ENCODE results near the gene CDH4. TPM values are rescaled to one million over a fixed set of nuclear protein-coding genes. Genes with fewer than 3 reads are reported as not detected.

The CDH4 gene
- total RNA-seq, 2 donors from 2014 or later: 0.29 to 0.45 TPM

DNA sequence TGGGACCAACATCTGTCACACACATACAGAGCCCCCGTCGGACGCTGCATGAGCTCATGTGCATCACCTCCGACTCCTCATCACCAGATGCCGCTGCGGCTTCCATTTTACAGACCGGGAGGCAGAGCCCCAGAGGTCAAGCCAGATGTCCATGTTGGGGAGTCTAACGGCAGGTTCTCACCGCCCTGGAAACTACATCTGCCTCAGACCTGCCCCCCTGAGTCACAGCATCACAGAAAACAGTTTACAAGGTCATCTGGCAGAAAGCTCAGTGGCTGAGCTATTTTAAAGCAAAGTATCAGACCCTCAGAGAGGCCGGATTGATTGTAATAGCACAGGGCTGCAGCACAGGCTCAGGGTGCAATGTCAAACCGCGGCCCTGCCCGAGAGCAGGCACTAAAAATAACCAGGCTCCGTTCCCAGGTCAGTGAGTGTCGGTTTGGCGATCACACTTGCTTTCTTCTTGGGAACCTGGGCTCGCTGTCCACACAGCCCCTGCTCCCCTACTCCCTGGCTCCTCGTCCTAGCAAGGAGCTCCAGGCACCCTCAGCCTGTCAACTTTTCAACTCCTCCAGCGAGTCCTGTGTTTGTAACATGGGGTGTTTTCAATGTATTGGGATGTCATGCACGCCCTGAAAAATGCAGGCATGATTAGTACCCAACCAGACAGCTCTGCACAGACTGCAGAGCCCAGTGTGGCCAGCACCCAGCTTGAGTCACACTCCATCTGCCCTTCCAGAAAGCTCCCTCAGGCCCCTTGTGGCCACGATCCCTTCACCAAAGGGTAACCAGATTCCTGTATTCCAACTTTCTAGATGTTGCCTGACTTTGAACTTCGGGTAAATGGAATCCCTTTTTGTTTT lies 264.5 kb downstream of the CDH4 start:
- no peak overlapping the region for H3K27ac Mint-ChIP-seq
- no peaks in the 10 kb centered on the region for H3K9me3 Mint-ChIP-seq
- no peaks in the 10 kb centered on the region for H3K36me3 Mint-ChIP-seq (ENCODE audit: low read depth)
- H3K4me3 Mint-ChIP-seq: no peak overlapping the region
- peaks cover 4% of the 10 kb centered on the region for H3K27me3 Mint-ChIP-seq
- no peaks in the 10 kb centered on the region for H3K4me1 Mint-ChIP-seq
- no peak for ATAC-seq (replicated peaks)

DNA sequence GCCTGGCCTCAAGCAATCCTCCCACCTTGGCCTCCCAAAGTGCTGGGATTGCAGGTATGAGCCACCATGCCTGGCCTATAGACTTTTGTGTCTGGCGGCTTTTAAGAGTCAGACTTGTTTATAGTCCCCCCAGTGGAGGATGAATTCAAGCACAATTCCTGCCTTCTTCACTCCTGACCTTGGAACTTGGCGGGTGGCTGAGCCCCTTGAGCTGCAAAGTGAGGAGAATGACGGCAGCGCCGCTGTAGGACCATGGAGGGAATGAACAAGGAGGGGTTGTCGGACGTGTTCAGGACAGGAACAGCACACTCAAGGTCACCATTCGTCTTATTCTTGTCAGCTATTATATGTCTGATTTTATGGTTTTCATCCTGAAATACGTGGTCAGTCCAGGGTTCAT lies 265.4 kb downstream of the CDH4 start:
- Mint-ChIP-seq H3K27me3 (peaks cover 4% of the 10 kb centered on the region), H3K36me3 (ENCODE audit: low read depth) (no peaks in the 10 kb centered on the region), H3K4me3 (no peak overlapping the region), H3K4me1 (no peaks in the 10 kb centered on the region), H3K9me3 (no peaks in the 10 kb centered on the region), H3K27ac (no peak overlapping the region)
- no peak for ATAC-seq (replicated peaks)

DNA sequence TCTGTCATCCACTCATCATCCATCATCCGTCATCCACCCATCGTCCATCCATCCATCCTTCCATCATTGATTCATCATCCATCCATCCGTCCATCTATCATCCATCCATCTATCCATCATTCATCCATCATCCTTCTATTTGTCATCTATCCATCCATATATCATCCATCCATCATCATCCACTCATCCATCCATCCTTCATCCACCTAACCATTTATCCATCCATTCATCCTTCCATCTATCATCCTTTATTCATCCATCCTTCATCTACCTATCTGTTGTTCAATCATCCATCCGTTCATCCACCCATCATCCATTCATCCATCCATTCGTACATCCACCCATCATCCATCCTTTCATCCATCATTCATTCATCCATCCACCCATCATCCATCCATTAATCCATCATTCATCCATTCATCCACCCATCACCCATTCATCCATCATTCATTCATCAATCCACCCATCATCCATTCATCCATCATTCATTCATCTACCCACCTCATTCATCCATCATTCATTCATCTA lies 266.4 kb downstream of the CDH4 start:
- Mint-ChIP-seq H3K27ac (no peak overlapping the region), H3K36me3 (ENCODE audit: low read depth) (no peaks in the 10 kb centered on the region), H3K4me1 (no peaks in the 10 kb centered on the region), H3K4me3 (no peak overlapping the region), H3K9me3 (no peaks in the 10 kb centered on the region), H3K27me3 (peaks cover 4% of the 10 kb centered on the region)
- ATAC-seq (replicated peaks): no peak

DNA sequence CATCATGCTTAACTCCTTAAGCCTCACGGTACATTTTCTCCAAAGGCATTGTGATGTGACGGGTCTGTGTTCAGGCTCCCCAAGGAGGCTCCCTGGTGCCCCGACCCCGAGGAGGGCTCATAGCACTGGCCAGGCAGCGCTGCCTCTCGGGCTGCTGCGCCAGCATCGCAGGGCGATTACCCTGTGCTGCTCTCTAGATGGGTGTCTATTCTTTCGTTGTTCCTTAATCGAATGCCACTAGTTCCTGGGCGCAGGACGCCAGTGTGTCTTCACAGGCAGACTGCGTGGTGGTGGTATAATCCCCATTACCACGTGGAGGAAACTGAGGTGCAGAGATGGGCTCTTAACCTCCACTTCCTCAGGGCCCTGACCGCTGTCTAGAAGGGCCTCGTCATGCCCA lies 267.4 kb downstream of the CDH4 start:
- ATAC-seq (replicated peaks): no peak
- Mint-ChIP-seq H3K4me3 (no peak overlapping the region), H3K36me3 (ENCODE audit: low read depth) (no peaks in the 10 kb centered on the region), H3K4me1 (no peaks in the 10 kb centered on the region), H3K27me3 (peaks cover 4% of the 10 kb centered on the region), H3K9me3 (no peaks in the 10 kb centered on the region), H3K27ac (no peak overlapping the region)

DNA sequence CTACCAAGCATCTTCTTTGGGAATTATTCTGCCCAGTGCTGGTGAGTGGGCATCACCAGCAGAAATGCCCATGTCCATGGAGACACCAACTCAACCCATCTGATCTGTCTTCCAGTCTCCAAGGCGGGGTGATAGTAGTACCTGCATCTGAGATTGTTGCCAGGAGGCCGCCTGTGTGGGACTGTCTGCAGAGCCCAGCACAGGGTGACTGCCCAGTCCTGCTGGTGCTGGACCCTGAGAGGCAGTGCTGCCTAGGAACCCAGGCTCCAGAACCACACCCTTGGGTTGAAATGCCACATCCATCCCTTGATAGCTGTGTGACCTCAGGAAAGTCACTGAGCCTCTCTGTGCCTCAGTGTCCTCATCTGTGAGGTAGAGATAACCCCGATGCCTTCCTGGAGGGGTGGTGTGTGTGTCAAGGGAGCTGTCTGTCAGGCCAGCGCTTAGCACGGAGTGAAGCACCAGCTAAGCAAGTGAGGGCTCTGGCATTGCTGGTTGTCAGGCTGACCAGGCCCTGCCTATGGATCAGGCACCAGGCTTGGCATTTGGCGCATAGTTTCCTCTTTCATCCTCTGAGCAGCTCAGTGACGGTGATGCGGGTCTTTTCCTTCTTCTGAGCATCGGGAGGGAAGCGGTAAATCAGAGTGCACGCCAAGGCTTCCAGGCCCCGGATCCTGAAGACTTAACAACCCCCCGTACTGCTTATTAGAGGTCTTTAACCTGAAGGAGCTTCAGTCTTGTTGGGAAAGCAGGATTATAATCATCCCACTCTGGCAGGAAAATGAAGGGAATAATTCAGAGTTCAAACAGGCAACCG lies 268.2 kb downstream of the CDH4 start:
- no peak overlapping the region for H3K4me3 Mint-ChIP-seq
- no peak overlapping the region for H3K27ac Mint-ChIP-seq
- peaks cover 6% of the 10 kb centered on the region for H3K27me3 Mint-ChIP-seq
- no peaks in the 10 kb centered on the region for H3K9me3 Mint-ChIP-seq
- ATAC-seq (replicated peaks): no peak
- H3K36me3 Mint-ChIP-seq (ENCODE audit: low read depth): no peaks in the 10 kb centered on the region
- no peaks in the 10 kb centered on the region for H3K4me1 Mint-ChIP-seq

DNA sequence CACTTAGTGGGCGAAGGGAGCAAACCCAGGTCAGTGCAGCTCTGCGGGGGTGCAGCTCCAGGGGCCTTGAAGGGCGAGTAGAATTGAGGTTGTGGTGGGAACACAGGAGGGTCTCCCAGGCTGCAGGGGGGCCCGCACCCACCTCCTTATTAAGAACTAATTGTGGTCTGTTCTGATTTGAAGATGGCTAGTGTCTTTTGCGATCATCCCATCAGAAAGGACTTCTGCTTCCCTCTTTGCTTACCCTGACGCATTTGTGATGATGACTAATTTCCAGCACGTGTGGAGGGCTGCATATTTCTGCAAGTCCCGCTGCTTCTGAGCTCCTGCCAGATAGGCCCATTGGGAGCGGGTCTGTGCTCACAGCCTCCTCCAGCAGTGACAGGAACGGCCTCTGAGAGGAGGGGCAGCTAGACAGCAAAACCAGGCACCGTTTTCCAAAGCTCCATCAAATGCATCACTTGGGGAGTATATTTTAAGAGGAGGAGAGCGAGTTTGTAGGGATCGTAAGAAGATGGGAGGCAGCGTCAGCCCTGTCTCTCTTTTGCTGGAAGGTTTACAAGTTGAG lies 268.9 kb downstream of the CDH4 start:
- Mint-ChIP-seq H3K27ac (no peak overlapping the region), H3K27me3 (peaks cover 6% of the 10 kb centered on the region), H3K9me3 (no peaks in the 10 kb centered on the region), H3K4me3 (no peak overlapping the region), H3K4me1 (no peaks in the 10 kb centered on the region), H3K36me3 (ENCODE audit: low read depth) (no peaks in the 10 kb centered on the region)
- ATAC-seq (replicated peaks): no peak

DNA sequence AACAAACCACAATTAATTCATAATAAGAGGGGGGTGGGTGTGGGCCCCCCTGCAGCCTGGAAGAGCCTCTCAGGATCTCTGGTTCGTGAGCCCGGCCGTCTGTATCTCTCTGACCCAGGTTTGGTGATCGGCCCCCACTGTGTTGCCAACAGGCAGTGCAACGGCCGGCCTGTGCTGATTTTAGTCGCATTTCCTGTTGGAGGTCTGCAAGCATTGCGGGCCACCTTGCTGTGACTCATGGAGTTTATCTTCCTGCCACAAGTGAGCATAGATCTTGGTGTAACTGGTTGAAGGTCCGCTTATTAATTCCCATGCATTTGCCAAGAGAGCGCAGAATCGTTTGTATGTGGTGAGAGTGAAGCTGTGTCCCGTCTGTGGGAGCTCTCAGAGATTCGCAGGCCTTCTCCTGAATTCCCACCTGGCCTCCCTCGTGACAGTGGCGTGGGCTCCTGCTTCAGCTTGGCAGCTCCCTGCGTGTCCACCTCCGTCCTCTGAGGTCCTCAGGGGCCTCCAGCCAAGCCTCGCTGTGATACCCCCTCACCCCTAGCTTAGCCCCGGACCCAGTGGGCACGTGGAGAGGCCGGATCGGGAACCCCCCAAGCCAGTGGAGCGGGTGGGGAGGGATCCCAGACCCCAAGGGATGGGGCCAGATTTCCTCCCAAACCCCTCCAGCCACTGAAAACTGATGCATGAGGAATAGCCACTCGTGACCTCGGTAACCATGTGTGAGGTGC lies 269.8 kb downstream of the CDH4 start:
- no peak overlapping the region for H3K27ac Mint-ChIP-seq
- no peak for ATAC-seq (replicated peaks)
- H3K27me3 Mint-ChIP-seq: peaks cover 3% of the 10 kb centered on the region
- no peaks in the 10 kb centered on the region for H3K4me1 Mint-ChIP-seq
- H3K36me3 Mint-ChIP-seq (ENCODE audit: low read depth): no peaks in the 10 kb centered on the region
- H3K4me3 Mint-ChIP-seq: no peak overlapping the region
- no peaks in the 10 kb centered on the region for H3K9me3 Mint-ChIP-seq

DNA sequence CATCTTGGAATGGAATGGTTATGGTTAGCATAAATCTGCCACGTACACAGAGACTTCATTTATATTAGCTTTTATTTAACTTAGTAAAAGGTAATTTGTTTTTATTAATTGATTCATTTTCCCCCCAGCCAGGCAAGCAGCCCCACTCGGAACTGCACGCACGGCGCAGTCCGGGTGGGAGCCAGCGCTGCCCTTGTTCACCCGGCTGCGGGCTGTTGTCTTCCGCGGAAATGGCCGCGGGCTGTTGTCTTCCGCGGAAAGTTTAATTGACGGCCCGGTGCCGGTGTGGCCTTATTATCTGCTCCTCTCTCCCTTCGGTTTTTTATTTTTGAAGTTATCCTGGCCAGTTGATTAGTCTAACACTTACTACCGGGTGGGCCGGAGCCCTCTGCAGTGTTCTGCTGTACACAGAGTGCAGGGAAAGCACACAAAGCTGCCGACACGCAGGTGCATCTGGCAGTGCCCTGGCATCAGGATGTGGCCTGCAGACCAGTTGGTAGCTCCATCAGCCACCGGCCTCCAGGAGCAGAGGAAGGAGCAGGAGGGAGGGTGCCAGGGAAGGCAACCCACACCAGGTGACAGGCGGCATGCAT lies 270.5 kb downstream of the CDH4 start:
- H3K27ac Mint-ChIP-seq: no peak overlapping the region

DNA sequence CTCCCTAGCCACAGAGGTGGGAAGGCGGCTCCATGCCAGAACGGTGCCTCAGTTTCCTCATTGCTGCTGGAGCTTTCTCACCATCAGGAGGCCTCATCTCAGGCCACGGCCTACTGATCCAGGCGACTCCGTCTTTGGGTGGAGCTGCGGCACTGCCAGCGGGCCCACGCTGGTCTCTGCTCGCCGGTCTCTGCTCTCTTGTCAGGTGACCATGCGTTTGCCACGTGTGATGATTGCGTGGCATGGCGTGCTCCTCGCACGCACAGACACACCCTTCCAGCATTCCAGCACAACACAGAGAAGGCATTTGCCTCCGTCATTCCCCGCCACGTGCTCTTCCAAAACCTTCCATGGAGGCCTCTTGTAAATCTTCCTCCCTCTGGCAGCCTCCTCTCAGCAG lies 271.1 kb downstream of the CDH4 start:
- H3K36me3 Mint-ChIP-seq (ENCODE audit: low read depth): no peaks in the 10 kb centered on the region
- no peaks in the 10 kb centered on the region for H3K4me1 Mint-ChIP-seq
- no peak overlapping the region for H3K4me3 Mint-ChIP-seq
- no peak overlapping the region for H3K27ac Mint-ChIP-seq
- peaks cover 3% of the 10 kb centered on the region for H3K27me3 Mint-ChIP-seq
- no peak for ATAC-seq (replicated peaks)
- H3K9me3 Mint-ChIP-seq: no peaks in the 10 kb centered on the region

More for the DNA sequence above, 270.5 kb downstream of the CDH4 start:
- H3K27me3 Mint-ChIP-seq: peaks cover 3% of the 10 kb centered on the region
- no peak overlapping the region for H3K4me3 Mint-ChIP-seq
- no peaks in the 10 kb centered on the region for H3K36me3 Mint-ChIP-seq (ENCODE audit: low read depth)
- no peak for ATAC-seq (replicated peaks)
- H3K9me3 Mint-ChIP-seq: no peaks in the 10 kb centered on the region
- H3K4me1 Mint-ChIP-seq: no peaks in the 10 kb centered on the region

DNA sequence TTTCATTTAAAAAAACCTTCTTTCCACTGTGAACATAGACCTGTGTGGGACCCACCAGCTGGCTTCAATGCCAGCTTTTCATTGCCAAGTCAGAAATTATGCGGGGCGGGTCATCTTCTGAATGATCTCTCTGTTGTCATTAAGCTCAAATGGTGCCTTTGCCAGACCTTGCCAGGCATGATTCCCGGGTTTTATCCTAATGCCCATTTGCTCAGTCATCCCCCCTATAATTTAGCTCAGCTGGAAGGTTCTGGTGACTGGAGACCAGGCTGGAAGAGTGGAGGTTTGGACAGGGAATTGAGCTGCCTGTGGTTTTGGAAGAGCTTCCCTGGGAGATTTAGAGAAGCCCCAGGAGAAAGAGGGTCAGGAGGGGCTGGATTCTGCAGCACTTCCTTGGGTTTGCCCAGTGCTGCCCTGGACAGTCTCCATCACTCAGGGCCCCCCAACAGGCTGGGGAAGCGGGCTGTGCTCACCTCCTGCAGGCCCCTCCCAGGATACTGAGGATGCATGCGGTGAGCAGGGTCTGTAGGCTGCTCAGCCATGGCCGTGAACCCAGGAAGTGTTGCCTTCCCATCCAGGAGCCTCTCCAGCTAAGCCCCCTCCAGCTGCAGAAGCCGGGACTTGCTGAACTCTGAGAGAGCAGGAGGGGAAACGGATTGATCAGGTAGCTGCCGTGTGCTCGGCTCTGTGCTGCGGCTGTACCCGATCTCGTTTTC lies 273.0 kb downstream of the CDH4 start:
- Mint-ChIP-seq H3K4me1 (no peaks in the 10 kb centered on the region), H3K9me3 (no peaks in the 10 kb centered on the region), H3K27me3 (peaks cover 3% of the 10 kb centered on the region), H3K4me3 (no peak overlapping the region), H3K36me3 (ENCODE audit: low read depth) (no peaks in the 10 kb centered on the region), H3K27ac (no peak overlapping the region)
- no peak for ATAC-seq (replicated peaks)

DNA sequence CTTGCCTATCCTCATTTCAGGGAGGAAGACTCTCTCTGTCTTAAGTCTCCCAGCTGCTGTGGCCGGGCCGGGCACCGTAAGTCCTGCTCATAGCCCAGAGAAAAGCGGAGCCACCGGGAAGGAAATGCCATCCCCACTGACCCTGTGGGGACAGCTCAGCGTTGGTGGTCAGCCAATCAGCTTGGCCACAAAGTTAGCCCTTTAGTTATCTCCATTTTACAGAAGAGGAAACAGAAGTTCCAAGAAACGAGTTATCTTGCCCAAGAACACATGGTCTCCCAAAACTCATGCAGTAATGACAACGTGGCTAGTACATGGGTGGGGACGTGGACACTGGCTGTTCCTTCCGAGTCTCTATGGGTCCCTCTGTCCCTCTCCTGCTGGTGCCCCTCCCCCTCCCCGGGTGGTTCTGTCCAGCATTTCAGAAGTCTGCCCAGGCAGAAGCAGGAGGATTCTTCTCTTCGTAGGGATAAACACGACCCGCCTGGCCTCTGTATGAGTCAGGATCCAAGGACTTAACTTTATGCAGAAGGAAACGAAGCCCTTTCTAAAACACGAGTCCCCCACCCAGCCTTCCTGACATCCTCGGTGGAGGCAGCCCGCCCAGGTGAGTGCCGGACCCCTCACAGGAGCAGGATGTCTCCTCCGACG lies 273.8 kb downstream of the CDH4 start:
- Mint-ChIP-seq H3K4me3 (no peak overlapping the region), H3K4me1 (no peaks in the 10 kb centered on the region), H3K36me3 (ENCODE audit: low read depth) (no peaks in the 10 kb centered on the region), H3K9me3 (no peaks in the 10 kb centered on the region), H3K27ac (no peak overlapping the region), H3K27me3 (peaks cover 6% of the 10 kb centered on the region)
- no peak for ATAC-seq (replicated peaks)

DNA sequence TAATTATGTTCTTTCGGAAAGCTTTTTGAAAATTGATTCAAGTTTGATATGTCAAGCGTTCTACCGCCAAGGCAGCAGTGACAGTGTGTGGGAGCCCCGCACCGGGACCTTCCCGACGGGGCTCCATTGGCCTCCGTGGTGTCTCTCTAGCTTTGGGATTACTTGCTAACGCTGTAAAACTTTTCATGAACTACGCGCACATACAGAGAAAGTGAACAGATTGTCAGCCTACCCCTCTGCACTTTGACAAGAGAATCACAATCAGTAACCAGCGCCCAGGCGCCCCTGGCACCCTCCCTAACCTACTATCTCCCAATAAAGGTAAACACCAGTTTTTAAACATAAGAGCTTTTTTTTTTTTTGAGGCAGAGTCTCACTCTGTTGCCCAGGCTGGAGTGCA lies 274.8 kb downstream of the CDH4 start:
- Mint-ChIP-seq H3K27me3 (peaks cover 6% of the 10 kb centered on the region), H3K27ac (no peak overlapping the region), H3K9me3 (no peaks in the 10 kb centered on the region), H3K36me3 (ENCODE audit: low read depth) (no peaks in the 10 kb centered on the region), H3K4me1 (no peaks in the 10 kb centered on the region), H3K4me3 (no peak overlapping the region)
- no peak for ATAC-seq (replicated peaks)

DNA sequence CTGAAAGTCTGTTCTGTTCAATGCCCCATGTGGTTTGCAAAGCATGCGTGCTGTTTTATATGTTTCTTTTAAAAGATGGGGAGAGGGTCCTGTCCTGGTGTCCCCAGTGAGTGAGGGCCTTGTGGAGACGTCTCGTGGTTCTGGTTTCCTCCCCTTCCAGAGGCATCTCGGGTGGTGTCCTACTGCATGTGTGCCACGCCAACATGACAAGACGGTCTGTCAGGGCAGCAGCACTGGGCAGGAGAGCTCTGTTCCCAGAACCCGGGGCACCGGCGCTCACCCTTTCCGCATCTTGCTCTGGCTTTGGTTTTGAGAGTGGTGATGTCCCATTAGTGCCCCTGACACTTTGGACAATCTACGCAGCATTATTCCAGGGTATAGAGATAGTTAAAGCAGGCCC lies 275.6 kb downstream of the CDH4 start:
- ATAC-seq (replicated peaks): no peak
- Mint-ChIP-seq H3K27me3 (peaks cover 6% of the 10 kb centered on the region), H3K36me3 (ENCODE audit: low read depth) (no peaks in the 10 kb centered on the region), H3K4me3 (no peak overlapping the region), H3K27ac (no peak overlapping the region), H3K9me3 (no peaks in the 10 kb centered on the region), H3K4me1 (no peaks in the 10 kb centered on the region)
